ENCODE results near the gene SLC7A11. TPM values are rescaled to one million over a fixed set of nuclear protein-coding genes. Genes with fewer than 3 reads are reported as not detected.
"Not testable (repeated sequence)": the region's sequence is repeated elsewhere in the genome, so short reads cannot be mapped to it uniquely, and the experiment has no call there.

SLC7A11 gene
- total RNA-seq, 2 donors from 2014 or later: 0.99 to 2.6 TPM

DNA sequence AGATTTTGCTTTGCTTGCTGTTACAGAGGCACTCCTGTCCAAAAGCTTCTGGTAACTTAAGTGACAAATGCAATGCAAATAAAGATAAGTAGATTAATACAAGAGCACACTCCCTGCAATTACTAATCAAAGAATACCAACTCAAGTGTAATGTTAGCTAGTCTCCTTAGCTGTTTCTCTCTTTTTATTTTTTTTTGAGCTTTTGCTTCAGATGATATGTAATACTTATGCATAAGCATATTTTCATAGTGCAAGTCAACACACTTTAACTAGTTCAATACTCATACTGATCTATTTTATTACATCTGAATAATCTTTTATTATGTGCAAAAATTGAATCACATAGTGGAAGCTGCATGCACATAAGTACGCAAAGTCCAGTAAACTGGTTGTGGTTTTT lies 2.7 kb downstream of the SLC7A11 start:
- H3K9me3 ChIP-seq: no peaks in the 10 kb centered on the region
- DNase-seq (ENCODE audit: low spot score): no peak
- ATAC-seq (ENCODE audit: insufficient number of reproducible peaks, low FRiP score, low read depth): no peak
- H3K27ac ChIP-seq: no peak overlapping the region
- no peaks in the 10 kb centered on the region for H3K27me3 ChIP-seq (replicated peaks; ENCODE audit: insufficient read depth)
- no peaks in the 10 kb centered on the region for H3K36me3 ChIP-seq
- H3K4me1 ChIP-seq (ENCODE audit: control insufficient read depth in 1 of 2, low read depth in 2 of 2): peaks cover 10 to 12% of the 10 kb centered on the region in 2 donors
- H3K4me3 ChIP-seq: no peak overlapping the region
- TF ChIP-seq, protein P1, sequence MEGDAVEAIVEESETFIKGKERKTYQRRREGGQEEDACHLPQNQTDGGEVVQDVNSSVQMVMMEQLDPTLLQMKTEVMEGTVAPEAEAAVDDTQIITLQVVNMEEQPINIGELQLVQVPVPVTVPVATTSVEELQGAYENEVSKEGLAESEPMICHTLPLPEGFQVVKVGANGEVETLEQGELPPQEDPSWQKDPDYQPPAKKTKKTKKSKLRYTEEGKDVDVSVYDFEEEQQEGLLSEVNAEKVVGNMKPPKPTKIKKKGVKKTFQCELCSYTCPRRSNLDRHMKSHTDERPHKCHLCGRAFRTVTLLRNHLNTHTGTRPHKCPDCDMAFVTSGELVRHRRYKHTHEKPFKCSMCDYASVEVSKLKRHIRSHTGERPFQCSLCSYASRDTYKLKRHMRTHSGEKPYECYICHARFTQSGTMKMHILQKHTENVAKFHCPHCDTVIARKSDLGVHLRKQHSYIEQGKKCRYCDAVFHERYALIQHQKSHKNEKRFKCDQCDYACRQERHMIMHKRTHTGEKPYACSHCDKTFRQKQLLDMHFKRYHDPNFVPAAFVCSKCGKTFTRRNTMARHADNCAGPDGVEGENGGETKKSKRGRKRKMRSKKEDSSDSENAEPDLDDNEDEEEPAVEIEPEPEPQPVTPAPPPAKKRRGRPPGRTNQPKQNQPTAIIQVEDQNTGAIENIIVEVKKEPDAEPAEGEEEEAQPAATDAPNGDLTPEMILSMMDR (IDR thresholded peaks at IDR 0.05): no peak

DNA sequence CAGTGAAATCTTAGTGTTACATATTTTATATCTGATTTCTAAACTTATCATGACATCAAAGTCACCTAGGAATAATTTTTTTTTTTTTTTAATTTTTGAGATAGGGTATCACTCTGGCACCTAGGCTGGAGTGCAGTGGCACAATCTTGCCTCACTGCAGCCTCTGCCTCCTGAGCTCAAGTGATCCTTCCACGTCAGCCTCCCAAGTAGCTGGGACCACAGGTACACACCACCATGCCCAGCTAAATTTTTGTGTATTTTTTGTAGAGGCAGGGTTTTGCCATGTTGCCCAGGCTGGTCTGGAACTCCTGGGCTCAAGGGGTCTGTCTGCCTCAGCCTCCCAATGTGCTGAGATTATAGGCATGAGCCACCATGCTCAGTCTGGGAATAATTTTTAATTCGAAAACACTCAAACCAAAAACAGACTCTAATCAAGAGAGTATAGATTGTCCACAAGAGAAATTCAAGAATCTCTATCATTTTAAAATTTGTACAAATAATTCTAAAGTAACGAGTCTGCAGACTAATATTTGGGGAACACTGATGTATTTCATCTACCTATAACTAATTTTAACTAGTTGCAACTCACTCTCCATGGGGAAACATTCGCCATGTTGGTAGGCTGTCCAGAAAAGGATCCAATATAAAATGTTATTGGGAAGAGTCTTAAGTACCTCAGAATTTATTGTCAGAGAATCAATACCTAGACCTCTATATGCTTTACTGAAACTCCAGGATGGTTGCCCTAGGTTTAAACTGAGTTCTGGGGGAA lies 3.4 kb downstream of the SLC7A11 start:
- no peak for ATAC-seq (ENCODE audit: insufficient number of reproducible peaks, low FRiP score, low read depth)
- Histone ChIP-seq H3K4me3 (no peak overlapping the region), H3K4me1 (ENCODE audit: control insufficient read depth in 1 of 2, low read depth in 2 of 2) (peaks cover 10 to 12% of the 10 kb centered on the region in 2 donors), H3K9me3 (no peaks in the 10 kb centered on the region), H3K27me3 (replicated peaks; ENCODE audit: insufficient read depth) (no peaks in the 10 kb centered on the region), H3K36me3 (no peaks in the 10 kb centered on the region), H3K27ac (no peak overlapping the region)
- TF ChIP-seq, protein P1 (IDR thresholded peaks at IDR 0.05): no peak
- DNase-seq (ENCODE audit: low spot score): no peak

DNA sequence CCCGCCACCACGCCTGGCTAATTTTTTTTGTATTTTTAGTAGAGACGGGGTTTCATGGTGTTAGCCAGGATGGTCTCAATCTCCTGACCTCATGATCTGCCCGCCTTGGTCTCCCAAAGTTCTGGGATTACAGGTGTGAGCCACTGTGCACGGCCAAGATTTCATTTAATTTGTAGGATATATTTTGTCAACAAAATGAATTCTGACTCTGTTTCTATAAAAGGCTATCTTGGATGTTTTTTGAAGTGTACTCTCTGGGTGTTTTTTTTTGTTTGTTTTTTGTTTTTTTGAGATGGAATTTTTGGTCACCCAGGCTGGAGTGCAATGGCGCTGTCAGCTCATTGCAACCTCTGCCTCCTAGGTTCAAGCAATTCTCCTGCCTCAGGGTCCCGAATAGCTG lies 5.0 kb downstream of the SLC7A11 start:
- ATAC-seq (ENCODE audit: insufficient number of reproducible peaks, low FRiP score, low read depth); H3K4me3 ChIP-seq; H3K9me3 ChIP-seq; H3K27me3 ChIP-seq (replicated peaks; ENCODE audit: insufficient read depth); H3K27ac ChIP-seq; H3K36me3 ChIP-seq; DNase-seq (ENCODE audit: low spot score): not testable (repeated sequence)
- H3K4me1 ChIP-seq (ENCODE audit: control insufficient read depth in 1 of 2, low read depth in 2 of 2): peaks cover 10 to 12% of the 10 kb centered on the region in 2 donors

DNA sequence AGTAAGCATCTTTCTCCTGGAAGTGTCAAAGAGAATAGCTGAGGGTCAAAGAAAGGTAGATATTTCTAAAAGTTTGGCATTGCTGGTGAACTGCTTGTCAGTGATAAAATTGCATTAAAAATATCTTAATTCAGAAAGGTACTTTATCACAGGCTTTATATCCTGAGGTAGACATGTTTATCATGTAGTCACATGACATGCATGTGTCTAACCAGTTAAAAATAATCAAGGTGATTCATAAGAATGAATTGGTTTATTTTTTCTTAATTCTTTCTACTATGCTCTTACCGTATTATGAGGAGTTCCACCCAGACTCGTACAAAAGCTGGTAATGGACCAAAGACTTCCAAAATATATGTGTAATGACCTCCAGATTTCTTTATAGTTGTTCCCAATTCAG lies 6.1 kb downstream of the SLC7A11 start:
- ATAC-seq (ENCODE audit: insufficient number of reproducible peaks, low FRiP score, low read depth): no peak
- H3K27ac ChIP-seq: peak overlapping the region in 1 of 2 donors; percentile 64
- DNase-seq (ENCODE audit: low spot score): no peak
- H3K9me3 ChIP-seq: no peaks in the 10 kb centered on the region
- H3K4me3 ChIP-seq: no peak overlapping the region
- no peaks in the 10 kb centered on the region for H3K27me3 ChIP-seq (replicated peaks; ENCODE audit: insufficient read depth)
- peaks cover 4% of the 10 kb centered on the region in 2 donors for H3K4me1 ChIP-seq (ENCODE audit: control insufficient read depth in 1 of 2, low read depth in 2 of 2)
- TF ChIP-seq, protein P1 (IDR thresholded peaks at IDR 0.05): no peak
- no peaks in the 10 kb centered on the region for H3K36me3 ChIP-seq

DNA sequence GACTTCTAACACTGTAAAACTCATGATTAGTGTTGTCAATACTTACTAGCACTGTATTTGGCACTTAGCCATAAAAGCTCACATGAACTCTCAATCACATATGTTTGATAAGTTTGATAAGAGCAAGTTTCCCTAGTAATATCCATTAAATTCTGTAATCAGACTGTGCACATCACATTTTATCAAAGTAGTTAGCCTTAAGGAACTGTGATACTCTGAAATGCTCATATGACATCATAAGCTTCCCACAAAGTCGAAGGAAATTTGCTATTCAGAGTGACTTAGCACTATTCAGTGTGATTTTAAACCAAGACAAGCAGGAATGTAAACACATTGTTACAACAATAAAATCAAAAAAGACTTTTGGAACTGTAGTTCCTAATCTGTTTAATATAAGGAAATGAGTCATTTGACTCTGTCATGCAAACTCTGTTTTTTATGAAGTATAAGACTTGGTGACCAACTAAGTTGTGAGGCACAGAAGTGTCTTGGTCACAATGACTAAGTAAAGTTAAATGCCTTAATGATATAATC lies 6.7 kb downstream of the SLC7A11 start:
- Histone ChIP-seq H3K4me1 (ENCODE audit: control insufficient read depth in 1 of 2, low read depth in 2 of 2) (peaks cover 4% of the 10 kb centered on the region in 2 donors), H3K36me3 (no peaks in the 10 kb centered on the region), H3K4me3 (no peak overlapping the region), H3K9me3 (no peaks in the 10 kb centered on the region), H3K27me3 (replicated peaks; ENCODE audit: insufficient read depth) (no peaks in the 10 kb centered on the region), H3K27ac (peak overlapping the region in 1 of 2 donors; percentile 64)
- TF ChIP-seq, protein P1 (IDR thresholded peaks at IDR 0.05): no peak
- no peak for DNase-seq (ENCODE audit: low spot score)
- ATAC-seq (ENCODE audit: insufficient number of reproducible peaks, low FRiP score, low read depth): peak; percentile 85

All from thoracic aorta (tissue), 2 donors.